ENCODE measurements around the gene SLFN11.
"Not testable (repeated sequence)": the region's sequence is repeated elsewhere in the genome, so short reads cannot be mapped to it uniquely, and the experiment has no call there.

SLFN11 gene

DNA sequence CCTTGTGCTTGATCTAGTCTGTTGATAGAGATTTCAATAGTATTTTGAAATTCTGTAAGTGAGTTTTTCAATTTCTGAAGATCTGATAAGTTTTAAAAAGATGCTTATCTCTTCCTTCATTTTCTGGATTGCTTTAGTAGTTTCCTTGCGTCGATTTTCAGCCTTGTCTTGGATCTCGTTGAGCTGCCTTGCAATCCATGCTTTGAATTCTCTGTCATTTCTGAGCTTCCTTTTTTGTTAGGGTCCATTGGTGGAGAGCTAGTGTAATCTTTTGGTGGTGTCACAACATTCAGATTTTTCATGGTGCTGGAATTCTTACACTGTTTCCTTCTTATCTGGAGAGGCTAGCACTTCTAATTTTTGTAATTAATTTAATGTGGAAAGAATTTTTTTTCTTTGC, 61.1 kb downstream of the SLFN11 start:
- no peak for DNase-seq (ENCODE audit: extremely low spot score)
- POLR2A ChIA-PET, result no interaction called here
- TF ChIP-seq CTCF (IDR thresholded peaks at IDR 0.05; ENCODE audit: control extremely low read depth, extremely low read depth, low read depth, missing control alignments), result no peak
- CTCF ChIA-PET, result interaction anchor here (0.8 to 11.2 kb wide), 37 partner anchors 8 to 447 kb away, joined by 3 to 207 read pairs (median 5); partner anchors contain the start of genes PEX12 and SLFN12L

- CTCF ChIA-PET, result interaction anchor here (11.2 kb wide), 1 partner anchor 226 kb away, joined by 207 read pairs; the partner anchor contains the start of gene SLFN12L
- DNase-seq (ENCODE audit: extremely low spot score); POLR2A ChIA-PET: not testable (repeated sequence)
Observed at GRCh38 chr17:35309345-35309744, 64.1 kb downstream of the SLFN11 start.
